Mesendoderm (in vitro differentiated cells): ENCODE results near the gene PSMC4.
"Not testable (repeated sequence)": the region's sequence is repeated elsewhere in the genome, so short reads cannot be mapped to it uniquely, and the experiment has no call there.

Source experiments
- DNase-seq: peaks from one replicate; pipeline ENCODE4 v3.0.0; 2013
- H2AK5ac ChIP-seq: 2 replicates; pipeline ENCODE4 v1.6.1; 2013; ENCODE audit warnings: low read length, inconsistent platforms
- H2BK120ac ChIP-seq: 2 replicates; pipeline ENCODE4 v1.6.1; 2013; ENCODE audit warnings: low read depth, mild to moderate bottlenecking, low read length, moderate library complexity, mixed read lengths
- H2BK15ac ChIP-seq: replicated peaks from 2 replicates; pipeline ENCODE4 v1.6.1; 2013; ENCODE audit warnings: low read depth, mild to moderate bottlenecking, moderate library complexity
- H2BK5ac ChIP-seq: 2 replicates; pipeline ENCODE4 v1.6.1; 2013; ENCODE audit warnings: low read length, inconsistent platforms
- H3K18ac ChIP-seq: 2 replicates; pipeline ENCODE4 v1.6.1; 2013; ENCODE audit warnings: mild to moderate bottlenecking, low read length, mixed read lengths
- H3K23ac ChIP-seq: one replicate; pipeline ENCODE4 v1.6.1; 2013; ENCODE audit warnings: low read length
- H3K27ac ChIP-seq: 2 replicates; pipeline ENCODE4 v1.5.1; 2013; ENCODE audit warnings: low read depth, mild to moderate bottlenecking, inconsistent platforms, low read length, moderate library complexity
- H3K27me3 ChIP-seq: 2 replicates; pipeline ENCODE4 v1.6.1; 2013; ENCODE audit warnings: low read length, control low read depth, mild to moderate bottlenecking, inconsistent platforms; ENCODE audit not compliant: insufficient read depth, poor library complexity
- H3K36me3 ChIP-seq: 2 replicates; pipeline ENCODE4 v1.6.1; 2013; ENCODE audit warnings: low read length, inconsistent platforms; ENCODE audit not compliant: control insufficient read depth, insufficient read depth
- H3K4ac ChIP-seq: one replicate; pipeline ENCODE4 v1.6.1; 2013; ENCODE audit warnings: low read depth, mild to moderate bottlenecking, low read length, moderate library complexity
- H3K4me1 ChIP-seq: 2 replicates; pipeline ENCODE4 v1.6.1; 2013; ENCODE audit warnings: low read depth, low read length, inconsistent platforms; ENCODE audit not compliant: control insufficient read depth
- H3K4me2 ChIP-seq: 2 replicates; pipeline ENCODE4 v1.6.1; 2013; ENCODE audit warnings: low read length
- H3K4me3 ChIP-seq: 2 replicates; pipeline ENCODE4 v1.5.1; 2013; ENCODE audit warnings: mild to moderate bottlenecking, low read length
- H3K56ac ChIP-seq: one replicate; pipeline ENCODE4 v1.6.1; 2013; ENCODE audit warnings: low read length
- H3K79me1 ChIP-seq: 2 replicates; pipeline ENCODE4 v1.6.1; 2013; ENCODE audit warnings: low read length, inconsistent platforms
- H3K79me2 ChIP-seq: 2 replicates; pipeline ENCODE4 v1.6.1; 2013; ENCODE audit warnings: mild to moderate bottlenecking, low read length; ENCODE audit not compliant: control insufficient read depth, insufficient read depth
- H3K9ac ChIP-seq: 2 replicates; pipeline ENCODE4 v1.6.1; 2013; ENCODE audit warnings: low read length, inconsistent platforms
- H4K5ac ChIP-seq: one replicate; pipeline ENCODE4 v1.6.1; 2013; ENCODE audit warnings: low read length
- H4K8ac ChIP-seq: one replicate; pipeline ENCODE4 v1.6.1; 2013; ENCODE audit warnings: low read depth, mild to moderate bottlenecking, control low read depth, low read length, moderate library complexity
- WGBS: extraction: QIAGEN DNeasy Blood & Tissue Kit; methylation state at CpG from one replicate; pipeline ENCODE4 v1.1.7; 2013; ENCODE audit warnings: low lambda C conversion rate, missing lambda C conversion rate; ENCODE audit not compliant: insufficient coverage; ENCODE audit errors: extremely low coverage; 5-methylcytosine and 5-hydroxymethylcytosine counted together

Gene PSMC4

DNA sequence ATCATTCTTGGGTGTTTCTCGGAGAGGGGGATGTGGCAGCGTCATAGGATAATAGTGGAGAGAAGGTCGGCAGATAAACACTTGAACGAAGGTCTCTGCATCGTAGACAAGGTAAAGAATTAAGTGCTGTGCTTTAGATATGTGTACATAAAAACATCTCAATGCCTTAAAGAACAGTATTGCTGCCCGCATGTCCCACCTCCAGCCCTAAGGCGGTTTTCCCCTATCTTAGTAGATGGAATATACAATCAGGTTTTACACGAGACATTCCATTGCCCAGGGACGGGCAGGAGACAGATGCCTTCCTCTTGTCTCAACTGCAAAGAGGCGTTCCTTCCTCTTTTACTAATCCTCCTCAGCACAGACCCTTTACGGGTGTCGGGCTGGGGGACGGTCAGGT lies 11.6 kb upstream of the PSMC4 start:
- not testable (repeated sequence) for H3K79me1 ChIP-seq, H3K4ac ChIP-seq, H3K27me3 ChIP-seq, H3K27ac ChIP-seq, H3K79me2 ChIP-seq, H2AK5ac ChIP-seq, H2BK5ac ChIP-seq, H3K4me1 ChIP-seq, H4K5ac ChIP-seq, H3K56ac ChIP-seq, H3K18ac ChIP-seq, H2BK120ac ChIP-seq, H3K4me3 ChIP-seq, H3K36me3 ChIP-seq, H4K8ac ChIP-seq, H2BK15ac ChIP-seq, H3K4me2 ChIP-seq, H3K9ac ChIP-seq, H3K23ac ChIP-seq
- WGBS: no CpG with 5 or more reads among the region's 13 CpGs
- DNase-seq: peak; percentile 8

DNA sequence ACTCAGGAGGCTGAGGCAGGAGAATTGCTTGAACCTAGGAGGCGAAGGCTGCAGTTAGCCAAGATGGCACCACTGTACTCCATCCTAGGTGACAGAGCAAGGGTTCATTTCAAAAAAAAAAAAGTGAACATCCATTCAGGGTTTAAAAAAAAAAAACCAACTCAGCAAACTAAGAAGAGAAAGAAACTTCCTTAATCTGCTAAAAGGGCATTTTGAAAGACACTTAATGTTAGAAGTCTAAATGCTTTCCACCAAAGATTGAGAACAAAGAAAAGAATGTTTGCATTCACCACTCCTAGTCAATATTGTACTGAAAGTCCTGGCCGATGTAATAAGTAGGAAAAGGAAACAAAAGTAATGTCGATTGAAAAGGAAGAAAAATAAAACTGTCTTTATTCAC lies 7.1 kb upstream of the PSMC4 start:
- no peak overlapping the region for H2BK5ac ChIP-seq
- WGBS: no CpG with 5 or more reads among the region's 3 CpGs

DNA sequence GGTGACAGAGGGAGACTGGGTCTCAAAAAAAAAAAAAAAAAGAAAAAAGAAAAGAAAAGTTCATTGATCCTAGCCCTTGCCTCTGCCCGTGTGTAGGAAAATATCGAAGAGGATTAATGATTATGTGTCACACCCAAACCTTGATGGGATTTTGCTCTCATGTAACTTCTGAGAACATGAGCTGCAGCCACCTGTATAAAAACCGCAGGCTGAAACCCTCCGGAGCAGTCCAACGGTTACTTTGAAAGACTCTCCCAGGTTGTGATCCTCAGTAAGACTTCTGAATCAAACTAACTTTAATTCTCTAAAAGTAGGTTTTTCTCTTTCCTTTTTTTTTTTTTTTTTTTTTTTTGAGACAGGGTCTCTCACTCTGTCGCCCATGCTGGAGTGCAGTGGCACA lies 4.3 kb upstream of the PSMC4 start:
- H2AK5ac ChIP-seq: no peak overlapping the region
- WGBS: no CpG with 5 or more reads among the region's 6 CpGs
- H3K4ac ChIP-seq: no peak overlapping the region
- H3K79me2 ChIP-seq: peaks cover 5% of the 10 kb centered on the region
- no peak overlapping the region for H3K18ac ChIP-seq
- no peak overlapping the region for H3K27ac ChIP-seq
- no peak overlapping the region for H2BK15ac ChIP-seq
- H3K4me1 ChIP-seq: no peaks in the 10 kb centered on the region
- no peak for DNase-seq
- no peak overlapping the region for H2BK120ac ChIP-seq
- H3K79me1 ChIP-seq: peaks cover 1% of the 10 kb centered on the region
- H3K27me3 ChIP-seq: no peaks in the 10 kb centered on the region
- H3K9ac ChIP-seq: no peak overlapping the region
- no peak overlapping the region for H4K5ac ChIP-seq
- no peak overlapping the region for H3K4me3 ChIP-seq
- H3K23ac ChIP-seq: no peak overlapping the region
- no peaks in the 10 kb centered on the region for H3K36me3 ChIP-seq
- no peak overlapping the region for H3K4me2 ChIP-seq
- H2BK5ac ChIP-seq: no peak overlapping the region
- H3K56ac ChIP-seq: no peak overlapping the region
- no peak overlapping the region for H4K8ac ChIP-seq

More for the DNA sequence above, 7.1 kb upstream of the PSMC4 start:
- no peak overlapping the region for H4K5ac ChIP-seq
- no peak overlapping the region for H3K23ac ChIP-seq
- H2BK15ac ChIP-seq: no peak overlapping the region
- H3K27me3 ChIP-seq: no peaks in the 10 kb centered on the region
- H3K79me2 ChIP-seq: no peaks in the 10 kb centered on the region
- no peak overlapping the region for H4K8ac ChIP-seq
- no peak overlapping the region for H2BK120ac ChIP-seq
- no peak overlapping the region for H3K56ac ChIP-seq
- H3K9ac ChIP-seq: no peak overlapping the region
- DNase-seq: no peak
- H3K4me1 ChIP-seq: no peaks in the 10 kb centered on the region
- no peak overlapping the region for H3K4me2 ChIP-seq
- H3K36me3 ChIP-seq: no peaks in the 10 kb centered on the region
- no peak overlapping the region for H3K27ac ChIP-seq
- no peak overlapping the region for H3K18ac ChIP-seq
- no peak overlapping the region for H2AK5ac ChIP-seq
- H3K4ac ChIP-seq: no peak overlapping the region
- H3K4me3 ChIP-seq: no peak overlapping the region
- H3K79me1 ChIP-seq: no peaks in the 10 kb centered on the region

DNA sequence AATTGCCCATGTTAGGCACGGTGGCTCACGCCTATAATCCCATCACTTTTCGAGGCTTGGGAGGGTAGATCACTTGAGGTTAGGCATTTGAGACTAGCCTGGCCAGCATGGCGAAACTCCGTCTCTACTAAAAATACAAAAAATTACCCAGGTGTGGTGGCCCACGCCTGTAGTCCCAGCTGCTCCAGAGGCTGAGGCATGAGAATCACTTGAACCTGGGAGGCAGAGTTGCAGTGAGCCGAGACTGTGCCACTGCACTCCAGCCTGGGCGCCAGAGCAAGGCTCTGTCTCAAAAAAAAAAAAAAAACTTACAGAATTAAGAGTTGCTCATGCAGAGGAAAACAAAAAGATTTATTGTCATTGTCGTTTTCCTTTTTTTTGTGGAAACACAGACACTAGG lies 3.4 kb upstream of the PSMC4 start:
- WGBS: no CpG with 5 or more reads among the region's 9 CpGs
- no peak overlapping the region for H3K23ac ChIP-seq
- no peak overlapping the region for H4K5ac ChIP-seq
- no peak overlapping the region for H3K4ac ChIP-seq
- H3K4me3 ChIP-seq: no peak overlapping the region
- no peak for DNase-seq
- no peaks in the 10 kb centered on the region for H3K4me1 ChIP-seq
- H4K8ac ChIP-seq: no peak overlapping the region
- no peak overlapping the region for H3K18ac ChIP-seq
- no peaks in the 10 kb centered on the region for H3K36me3 ChIP-seq
- H2AK5ac ChIP-seq: no peak overlapping the region
- no peaks in the 10 kb centered on the region for H3K27me3 ChIP-seq
- no peak overlapping the region for H3K56ac ChIP-seq
- H2BK120ac ChIP-seq: no peak overlapping the region
- no peak overlapping the region for H2BK15ac ChIP-seq
- H3K9ac ChIP-seq: no peak overlapping the region
- H3K27ac ChIP-seq: no peak overlapping the region
- H3K79me2 ChIP-seq: peaks cover 13% of the 10 kb centered on the region
- peaks cover 8% of the 10 kb centered on the region for H3K79me1 ChIP-seq
- H2BK5ac ChIP-seq: no peak overlapping the region
- H3K4me2 ChIP-seq: no peak overlapping the region

DNA sequence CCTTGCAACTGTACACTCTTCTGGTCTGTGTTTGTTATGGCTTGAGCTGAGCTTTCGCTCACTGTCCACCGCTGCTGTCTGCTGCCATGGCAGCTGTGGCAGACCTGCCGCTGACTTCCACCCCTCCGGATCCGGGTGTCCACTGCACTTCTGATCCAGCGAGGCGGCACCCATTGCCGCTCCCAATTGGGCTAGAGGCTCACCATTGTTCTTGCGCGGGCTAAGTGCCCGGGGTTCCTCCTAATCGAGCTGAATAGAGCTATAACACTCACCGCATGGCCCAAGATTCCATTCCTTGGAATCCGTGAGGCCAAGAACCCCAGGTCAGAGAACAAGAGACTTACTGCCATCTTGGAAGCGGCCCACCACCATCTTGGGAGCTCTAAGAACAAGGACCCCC lies 2.2 kb upstream of the PSMC4 start:
- H2BK5ac ChIP-seq: no peak overlapping the region
- H3K27me3 ChIP-seq: no peaks in the 10 kb centered on the region
- H3K4ac ChIP-seq: no peak overlapping the region
- peaks cover 8% of the 10 kb centered on the region for H3K79me1 ChIP-seq
- H3K4me2 ChIP-seq: no peak overlapping the region
- no peak overlapping the region for H4K5ac ChIP-seq
- H4K8ac ChIP-seq: no peak overlapping the region
- no peak overlapping the region for H2BK15ac ChIP-seq
- no peak overlapping the region for H2BK120ac ChIP-seq
- H3K23ac ChIP-seq: no peak overlapping the region
- H2AK5ac ChIP-seq: no peak overlapping the region
- no peak for DNase-seq
- WGBS: no CpG with 5 or more reads among the region's 15 CpGs
- H3K4me1 ChIP-seq: no peaks in the 10 kb centered on the region
- H3K56ac ChIP-seq: no peak overlapping the region
- H3K27ac ChIP-seq: no peak overlapping the region
- peaks cover 13% of the 10 kb centered on the region for H3K79me2 ChIP-seq
- H3K9ac ChIP-seq: no peak overlapping the region
- H3K18ac ChIP-seq: no peak overlapping the region
- no peaks in the 10 kb centered on the region for H3K36me3 ChIP-seq
- H3K4me3 ChIP-seq: no peak overlapping the region

DNA sequence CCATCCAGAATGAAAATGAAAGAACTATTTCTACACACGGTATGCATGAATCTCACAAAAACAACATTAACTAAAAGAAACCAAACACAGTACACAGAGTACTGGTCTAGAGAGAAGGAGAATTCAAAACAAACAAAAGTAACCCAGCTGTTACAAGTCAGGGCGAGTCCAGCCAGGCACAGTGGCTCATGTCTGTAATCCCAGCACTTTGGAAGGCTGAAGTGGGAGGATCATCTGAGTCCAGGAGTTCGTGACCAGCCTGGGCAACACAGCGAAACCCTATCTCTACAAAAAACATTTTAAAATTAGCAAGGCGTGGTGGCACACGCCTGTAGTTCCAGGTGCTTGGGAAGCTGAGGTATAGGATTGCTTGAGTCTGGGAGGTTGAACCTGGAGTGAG lies 1.7 kb upstream of the PSMC4 start:
- H2BK15ac ChIP-seq: no peak overlapping the region
- no peak overlapping the region for H2BK5ac ChIP-seq
- H2BK120ac ChIP-seq: no peak overlapping the region
- H3K4me2 ChIP-seq: no peak overlapping the region
- H3K79me1 ChIP-seq: peaks cover 8% of the 10 kb centered on the region
- DNase-seq: no peak
- no peak overlapping the region for H3K56ac ChIP-seq
- no peak overlapping the region for H3K9ac ChIP-seq
- whole genome bisulfite sequencing: no CpG with 5 or more reads among the region's 6 CpGs
- H3K4me1 ChIP-seq: no peaks in the 10 kb centered on the region
- no peak overlapping the region for H3K23ac ChIP-seq
- H3K18ac ChIP-seq: no peak overlapping the region
- H3K4ac ChIP-seq: no peak overlapping the region
- H4K8ac ChIP-seq: no peak overlapping the region
- H3K79me2 ChIP-seq: peaks cover 13% of the 10 kb centered on the region
- peaks cover 2% of the 10 kb centered on the region for H3K36me3 ChIP-seq
- H4K5ac ChIP-seq: no peak overlapping the region
- H3K27me3 ChIP-seq: no peaks in the 10 kb centered on the region
- no peak overlapping the region for H2AK5ac ChIP-seq
- H3K4me3 ChIP-seq: no peak overlapping the region
- no peak overlapping the region for H3K27ac ChIP-seq
